IPS-15b (cell line): ENCODE results near the gene HBM.

Experiments used
- H3K27me3 ChIP-seq: one replicate; pipeline ENCODE4 v1.6.1; 2013; ENCODE audit warnings: low read length; ENCODE audit not compliant: control insufficient read depth, insufficient read depth
- H3K36me3 ChIP-seq: one replicate; pipeline ENCODE4 v1.6.1; 2013; ENCODE audit warnings: low read length; ENCODE audit not compliant: control insufficient read depth, insufficient read depth
- H3K4me1 ChIP-seq: one replicate; pipeline ENCODE4 v1.6.1; 2013; ENCODE audit warnings: mild to moderate bottlenecking, low read length; ENCODE audit not compliant: control insufficient read depth, insufficient read depth
- H3K4me3 ChIP-seq: one replicate; pipeline ENCODE4 v1.5.1; 2013; ENCODE audit warnings: low read depth, low read length
- H3K9ac ChIP-seq: one replicate; pipeline ENCODE4 v1.6.1; 2013; ENCODE audit warnings: low read depth, mild to moderate bottlenecking, low read length
- H3K9me3 ChIP-seq: one replicate; pipeline ENCODE4 v1.6.1; 2013; ENCODE audit warnings: mild to moderate bottlenecking, low read length; ENCODE audit not compliant: control insufficient read depth, insufficient read depth

HBM gene

GRCh38 chr16:180681-181564 is 15.1 kb downstream of the HBM start:
- peaks cover 4% of the 10 kb centered on the region for H3K36me3 ChIP-seq
- H3K9me3 ChIP-seq, result no peaks in the 10 kb centered on the region
- peak overlapping the region; percentile 45 for H3K4me3 ChIP-seq
- H3K4me1 ChIP-seq, result no peaks in the 10 kb centered on the region
- H3K27me3 ChIP-seq, result peaks cover 37% of the 10 kb centered on the region
- H3K9ac ChIP-seq, result no peak overlapping the region

- Histone ChIP-seq H3K9ac (no peak overlapping the region), H3K4me3 (no peak overlapping the region), H3K36me3 (peaks cover 4% of the 10 kb centered on the region), H3K9me3 (no peaks in the 10 kb centered on the region), H3K27me3 (peaks cover 36% of the 10 kb centered on the region), H3K4me1 (no peaks in the 10 kb centered on the region)
Measured at GRCh38 chr16:181565-182021, 15.8 kb downstream of the HBM start.

DNA sequence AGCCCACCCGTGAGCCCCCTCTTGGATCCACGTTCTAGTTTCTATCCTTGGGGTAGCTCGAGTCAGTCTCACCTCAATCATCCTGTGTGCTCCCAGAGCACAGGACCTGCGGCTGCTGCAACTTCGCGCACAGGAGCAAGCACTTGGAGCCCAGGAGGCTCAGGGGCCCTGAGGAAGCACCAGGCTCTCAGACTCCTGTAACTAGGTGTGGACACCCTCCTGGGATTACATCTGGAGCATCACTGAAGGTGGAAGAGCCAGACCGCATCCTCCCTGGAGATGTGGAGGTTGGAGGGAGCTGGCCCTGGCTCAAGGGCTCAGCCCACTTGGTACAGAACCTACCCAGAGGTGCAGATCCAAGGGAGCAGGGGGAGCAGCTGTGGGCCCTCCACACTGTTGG is 17.2 kb downstream of the HBM start:
- Histone ChIP-seq H3K36me3 (peaks cover 13% of the 10 kb centered on the region), H3K9me3 (no peaks in the 10 kb centered on the region), H3K9ac (no peak overlapping the region), H3K4me1 (no peaks in the 10 kb centered on the region), H3K4me3 (no peak overlapping the region), H3K27me3 (peaks cover 24% of the 10 kb centered on the region)

GRCh38 chr16:185213-185612 is 19.4 kb downstream of the HBM start:
- Histone ChIP-seq H3K27me3 (peaks cover 2% of the 10 kb centered on the region), H3K4me3 (no peak overlapping the region), H3K9ac (no peak overlapping the region), H3K9me3 (no peaks in the 10 kb centered on the region), H3K36me3 (peaks cover 35% of the 10 kb centered on the region), H3K4me1 (no peaks in the 10 kb centered on the region)

DNA sequence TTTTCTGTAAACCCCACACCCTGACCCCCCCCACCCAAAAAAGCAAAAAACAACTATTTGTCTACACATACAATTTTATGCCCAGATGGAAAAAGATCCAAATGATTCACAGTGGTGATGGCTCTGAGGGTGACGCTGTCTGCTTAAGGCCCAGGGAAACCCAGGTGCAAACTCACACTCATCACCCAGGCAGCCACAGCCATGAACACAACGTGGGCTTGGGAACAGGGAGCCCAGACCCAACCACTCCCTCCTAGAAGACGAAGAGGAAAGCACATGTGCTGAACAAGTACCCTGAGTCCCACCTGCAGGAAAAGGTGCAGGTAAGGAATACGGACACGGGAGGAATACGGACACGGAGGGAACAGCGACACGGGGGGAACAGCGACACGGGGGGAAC is 19.9 kb downstream of the HBM start:
- H3K9ac ChIP-seq, result no peak overlapping the region
- no peaks in the 10 kb centered on the region for H3K4me1 ChIP-seq
- no peaks in the 10 kb centered on the region for H3K9me3 ChIP-seq
- H3K4me3 ChIP-seq, result no peak overlapping the region
- peaks cover 38% of the 10 kb centered on the region for H3K36me3 ChIP-seq
- H3K27me3 ChIP-seq, result peaks cover 2% of the 10 kb centered on the region

- Histone ChIP-seq H3K36me3 (peaks cover 54% of the 10 kb centered on the region), H3K27me3 (no peaks in the 10 kb centered on the region), H3K9ac (no peak overlapping the region), H3K4me1 (no peaks in the 10 kb centered on the region), H3K4me3 (no peak overlapping the region), H3K9me3 (no peaks in the 10 kb centered on the region)
Measured at GRCh38 chr16:187330-187729, 21.6 kb downstream of the HBM start.

DNA sequence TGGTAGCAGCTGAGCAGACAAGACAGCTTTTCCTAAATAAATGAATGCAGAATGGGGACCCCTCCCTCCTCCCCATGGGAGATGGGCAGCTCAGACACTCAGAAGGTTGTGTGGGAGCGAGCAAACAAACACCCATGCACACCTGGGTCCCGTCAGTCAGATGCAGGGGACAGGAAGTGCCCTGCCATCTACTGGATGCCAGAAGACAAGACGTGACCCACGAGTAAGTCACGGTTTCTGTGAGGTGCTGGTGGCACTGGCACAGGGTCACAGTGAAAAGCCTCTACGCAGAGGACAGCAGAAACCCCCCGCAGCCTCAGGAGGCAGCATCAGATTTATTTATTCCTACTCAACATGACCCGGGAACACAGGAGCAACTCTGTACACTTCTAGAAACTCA is 22.9 kb downstream of the HBM start:
- H3K27me3 ChIP-seq, result no peaks in the 10 kb centered on the region

DNA sequence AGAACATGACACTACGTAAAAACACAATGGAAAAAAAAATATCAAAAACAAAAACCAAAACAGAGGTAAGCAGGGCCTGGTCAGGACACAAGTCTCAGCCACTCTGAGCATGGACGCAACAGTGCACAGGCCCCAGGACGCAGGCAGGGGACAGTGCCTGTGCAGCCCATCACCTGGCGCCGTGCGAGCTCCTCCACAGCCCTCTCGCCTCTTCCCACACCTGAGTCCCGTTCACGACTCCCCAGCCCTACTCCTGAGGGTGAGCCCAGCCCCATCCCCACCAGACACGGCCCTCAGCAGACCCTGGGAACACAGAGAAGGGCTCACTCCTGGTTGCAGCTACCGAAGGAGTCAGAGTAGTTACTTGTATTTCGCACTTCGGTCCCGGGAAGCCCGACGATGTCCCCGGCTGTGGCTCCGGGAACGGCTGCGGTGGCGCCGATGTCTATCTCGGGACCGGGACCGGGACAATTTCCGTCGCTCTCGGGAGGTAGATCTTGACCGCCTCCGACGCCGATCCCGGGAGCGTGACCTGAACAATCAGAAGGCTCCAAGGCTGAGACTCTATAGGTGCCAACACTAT is 23.9 kb downstream of the HBM start:
- no peak overlapping the region for H3K9ac ChIP-seq
- no peaks in the 10 kb centered on the region for H3K27me3 ChIP-seq
- H3K9me3 ChIP-seq, result no peaks in the 10 kb centered on the region
- no peaks in the 10 kb centered on the region for H3K4me1 ChIP-seq
- H3K4me3 ChIP-seq, result no peak overlapping the region
- peaks cover 64% of the 10 kb centered on the region for H3K36me3 ChIP-seq

More for the DNA sequence above, 22.9 kb downstream of the HBM start:
- no peak overlapping the region for H3K9ac ChIP-seq
- H3K9me3 ChIP-seq, result no peaks in the 10 kb centered on the region
- H3K4me1 ChIP-seq, result no peaks in the 10 kb centered on the region
- H3K4me3 ChIP-seq, result no peak overlapping the region
- peaks cover 59% of the 10 kb centered on the region for H3K36me3 ChIP-seq

GRCh38 chr16:191831-192230 is 26.1 kb downstream of the HBM start:
- no peaks in the 10 kb centered on the region for H3K4me1 ChIP-seq
- H3K9ac ChIP-seq, result no peak overlapping the region
- H3K36me3 ChIP-seq, result peaks cover 78% of the 10 kb centered on the region
- no peaks in the 10 kb centered on the region for H3K9me3 ChIP-seq
- no peaks in the 10 kb centered on the region for H3K27me3 ChIP-seq
- no peak overlapping the region for H3K4me3 ChIP-seq

- H3K4me1 ChIP-seq, result no peaks in the 10 kb centered on the region
- peaks cover 76% of the 10 kb centered on the region for H3K36me3 ChIP-seq
- no peak overlapping the region for H3K9ac ChIP-seq
- H3K9me3 ChIP-seq, result no peaks in the 10 kb centered on the region
- no peaks in the 10 kb centered on the region for H3K27me3 ChIP-seq
- H3K4me3 ChIP-seq, result no peak overlapping the region
Measured at GRCh38 chr16:192686-193085, 26.9 kb downstream of the HBM start.

GRCh38 chr16:193441-193840 is 27.7 kb downstream of the HBM start:
- no peaks in the 10 kb centered on the region for H3K4me1 ChIP-seq
- H3K4me3 ChIP-seq, result no peak overlapping the region
- no peaks in the 10 kb centered on the region for H3K9me3 ChIP-seq
- no peak overlapping the region for H3K9ac ChIP-seq
- no peaks in the 10 kb centered on the region for H3K27me3 ChIP-seq
- peaks cover 77% of the 10 kb centered on the region for H3K36me3 ChIP-seq

DNA sequence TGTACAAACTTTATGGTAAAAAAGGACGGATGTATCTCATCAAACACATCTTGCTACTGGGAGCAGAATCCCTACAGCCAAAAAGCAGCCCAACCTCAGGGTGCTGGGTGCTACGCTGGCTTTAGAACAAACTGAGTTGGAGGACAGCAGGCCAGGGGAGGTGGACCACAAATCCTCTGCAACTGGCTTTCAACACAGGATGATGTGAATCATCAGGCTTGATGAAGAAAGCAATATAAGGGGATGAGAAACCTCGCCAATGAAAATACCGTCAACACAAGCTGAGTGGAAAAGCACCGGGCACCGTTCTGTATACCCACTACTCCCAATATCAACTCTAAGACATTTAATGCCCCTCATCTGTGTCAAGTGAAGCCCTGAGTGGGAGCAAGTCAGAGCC is 28.7 kb downstream of the HBM start:
- Histone ChIP-seq H3K36me3 (peaks cover 73% of the 10 kb centered on the region), H3K27me3 (no peaks in the 10 kb centered on the region), H3K9ac (no peak overlapping the region), H3K9me3 (no peaks in the 10 kb centered on the region), H3K4me1 (no peaks in the 10 kb centered on the region), H3K4me3 (no peak overlapping the region)
